Measurements from ENCODE around the gene IL17REL. TPM values are rescaled to one million over a fixed set of nuclear protein-coding genes. Genes with fewer than 3 reads are reported as not detected.

IL17REL gene
- total and polyA plus RNA-seq, 10 of the 15 experiments (the other 5 are each of a cell fraction or from before 2014, with no cell fraction given): 0.03 TPM; not detected in 9

GRCh38 chr22:50030297-50031188 lies 18.0 kb upstream of the IL17REL start (continued):
- no peak for TF ChIP-seq SUZ12 (IDR thresholded peaks at IDR 0.05; ENCODE audit: unreplicated experiment)

GRCh38 chr22:50027639-50028537 lies 15.3 kb upstream of the IL17REL start:
- 52% methylated on average over 38 of the region's 42 CpGs for WGBS (ENCODE audit: insufficient coverage, insufficient replicate concordance, low lambda C conversion rate, missing lambda C conversion rate)
- ATAC-seq (no peak), DNase-seq (ENCODE audit: low read depth, low spot score) (no peak), FAIRE-seq (no peak)
- Histone ChIP-seq H3K4me3 (no peak overlapping the region), H2AFZ (ENCODE audit: control insufficient read depth, low read depth, low read length) (no peak overlapping the region), H3K9me3 (replicated peaks; ENCODE audit: control insufficient read depth, insufficient read depth, low read length) (no peaks in the 10 kb centered on the region), H3K9ac (ENCODE audit: control insufficient read depth, insufficient read depth, low read length) (no peak overlapping the region), H3K27ac (ENCODE audit: control insufficient read depth, insufficient read depth) (no peak overlapping the region), H4K20me1 (ENCODE audit: control insufficient read depth, insufficient read depth) (no peaks in the 10 kb centered on the region), H3K79me2 (ENCODE audit: control insufficient read depth, insufficient read depth, low read length) (no peaks in the 10 kb centered on the region), H3K36me3 (ENCODE audit: control insufficient read depth in 2 of 2, insufficient read depth in 2 of 2, low read length in 1 of 2) (no peaks in the 10 kb centered on the region), H3K4me1 (ENCODE audit: control insufficient read depth, insufficient read depth, low read length) (no peaks in the 10 kb centered on the region), H3K4me2 (ENCODE audit: control insufficient read depth, insufficient read depth) (no peak overlapping the region), H3K27me3 (replicated peaks in 1 of 2; ENCODE audit: control insufficient read depth in 2 of 2, insufficient read depth in 2 of 2, low read length in 1 of 2) (peaks cover 0 to 5% of the 10 kb centered on the region in 2 experiments; a peak in 2 of 4 replicates)
- intact Hi-C loops (cut with micrococcal nuclease; ENCODE audit: unreplicated experiment) (no loop called here), in situ Hi-C loops (cut with MboI) (loop anchor here (5.0 to 25.0 kb wide), 2 partner anchors 261 to 691 kb away; no protein-coding TSS in a partner anchor)
- peak; percentile 6 for TF ChIP-seq USF1 (IDR thresholded peaks at IDR 0.05; ENCODE audit: borderline replicate concordance, extremely low read length, insufficient read depth, low read depth, low read length)
- TF ChIP-seq CTCF (IDR thresholded peaks at IDR 0.05 in 2 of 3, conservative IDR thresholded peaks at IDR 0.05 in 1 of 3; ENCODE audit: control insufficient read depth in 2 of 3, extremely low read depth in 1 of 3, insufficient read depth in 1 of 3, low read depth in 3 of 3, low read length in 3 of 3): 0 out of 6 replicates have a peak, but pooled peaks of 1 of the 3 experiments have one; percentile 12
- no peak for TF ChIP-seq TAF1 (IDR thresholded peaks at IDR 0.05; ENCODE audit: borderline replicate concordance, low read depth, low read length)
- ChIA-PET SMC1A (ENCODE audit: uncharacterized antibody, unreplicated experiment) (interaction anchor here (0.7 to 2.1 kb wide), 2 partner anchors 66 to 97 kb away, joined by 4 to 8 read pairs; no protein-coding TSS in a partner anchor), POLR2A (no interaction called here), CTCF (interaction anchor here (1.7 to 2.4 kb wide), 3 partner anchors 34 to 260 kb away, joined by 8 to 16 read pairs (median 10); no protein-coding TSS in a partner anchor), RAD21 (ENCODE audit: unreplicated experiment) (interaction anchor here (0.6 to 1.8 kb wide), 3 partner anchors 25 to 97 kb away, joined by 3 to 13 read pairs (median 13); no protein-coding TSS in a partner anchor)
- BruUV-seq (replicated peaks): no TSS peak
